A549 (cell line): ENCODE results near the gene IPP. TPM values are rescaled to one million over a fixed set of nuclear protein-coding genes. Genes with fewer than 3 reads are reported as not detected.

Source experiments
- ATAC-seq, 2 experiments: fragments of 200-7000 bp in 1 of 2; fragments of >200 bp in 1 of 2; cut with Nextera tagmentation in 1 of 2; cut with Tn5 transposase in 1 of 2; 3 replicates each; pipeline versions ENCODE4 v1.8.0 to v1.9.1; 2018 to 2020; ENCODE audit warnings: mild to moderate bottlenecking in 1 of 2, moderate library complexity in 1 of 2
- CTCF ChIA-PET: fragments of 300-600 bp; sonication (Branson Sonifier 250); formaldehyde crosslinking; extraction: SDS; loops from one replicate; lab custom pipeline; 2021; ENCODE audit warnings: antibody characterized with exemption, inconsistent platforms; lab: Yijun Ruan, JAX
- POLR2A ChIA-PET: fragments of 350-600 bp; formaldehyde crosslinking; extraction: SDS; loops from one replicate; lab custom pipeline; 2021; ENCODE audit warnings: antibody characterized with exemption, inconsistent platforms; lab: Yijun Ruan, JAX
- DNase-seq, 2 experiments: peaks; one replicate each; pipeline versions ENCODE4 v3.0.0 to v3.0.0-alpha.2; 2011 to 2016; ENCODE audit warnings: low read depth in 1 of 2, low spot score in 1 of 2
- FAIRE-seq: peaks from 2 replicates; lab custom pipeline; 2011; peaks lifted over from hg19 to GRCh38; lab: Jason Lieb, UNC
- H3K27ac ChIP-seq, 2 experiments: fragments of >200 bp; sonication (Bioruptor Twin); formaldehyde crosslinking; 3 replicates each; pipeline ENCODE4 v1.5.1; 2016 to 2017
- H3K4me1 ChIP-seq: fragments of >200 bp; sonication (Bioruptor Twin); formaldehyde crosslinking; 3 replicates; pipeline ENCODE4 v1.6.1; 2016
- H3K4me2 ChIP-seq: fragments of >200 bp; sonication (Bioruptor Twin); formaldehyde crosslinking; 3 replicates; pipeline ENCODE4 v1.6.1; 2016
- H3K4me3 ChIP-seq: fragments of >200 bp; sonication (Bioruptor Twin); formaldehyde crosslinking; 3 replicates; pipeline ENCODE4 v1.5.1; 2016
- H3K9me3 ChIP-seq: fragments of >200 bp; sonication (Bioruptor Twin); formaldehyde crosslinking; 3 replicates; pipeline ENCODE4 v1.6.1; 2016
- CBX2 ChIP-seq: fragments of 200-600 bp; sonication (generic); IDR thresholded peaks from 2 replicates; pipeline ENCODE4 v1.6.1; 2016; ENCODE audit warnings: low read depth, mild to moderate bottlenecking, borderline replicate concordance
- CBX8 ChIP-seq: fragments of 200-600 bp; sonication (generic); IDR thresholded peaks from 2 replicates; pipeline ENCODE4 v1.6.1; 2016
- EHF ChIP-seq: fragments of 250-450 bp; sonication (Bioruptor Pico); IDR thresholded peaks from 2 replicates; pipeline ENCODE4 v1.5.0; 2020; ENCODE audit warnings: mild to moderate bottlenecking
- EHMT2 ChIP-seq: fragments of 200-600 bp; sonication (generic); IDR thresholded peaks from 2 replicates; pipeline ENCODE4 v1.6.1; 2016; ENCODE audit warnings: antibody characterized with exemption, low read depth, mild to moderate bottlenecking, moderate library complexity
- ELK1 ChIP-seq: fragments of 150-350 bp; IDR thresholded peaks from 2 replicates; pipeline ENCODE4 v1.6.1; 2014; ENCODE audit warnings: low read depth, mild to moderate bottlenecking, low read length
- FOSB ChIP-seq: fragments of 250-450 bp; sonication (Bioruptor Pico); IDR thresholded peaks from 2 replicates; pipeline ENCODE4 v1.5.0; 2020; ENCODE audit warnings: mild to moderate bottlenecking, moderate library complexity
- HDAC2 ChIP-seq: fragments of 200-600 bp; sonication (generic); IDR thresholded peaks from 2 replicates; pipeline ENCODE4 v1.6.1; 2016
- HEYL ChIP-seq: fragments of 250-450 bp; sonication (Bioruptor Pico); IDR thresholded peaks from 2 replicates; pipeline ENCODE4 v1.8.0; 2021; ENCODE audit warnings: mild to moderate bottlenecking, moderate library complexity
- HMGXB4 ChIP-seq: fragments of 250-450 bp; sonication (Bioruptor Pico); IDR thresholded peaks from 2 replicates; pipeline ENCODE4 v1.5.0; 2021; ENCODE audit warnings: mild to moderate bottlenecking, moderate library complexity, borderline replicate concordance
- HOXA7 ChIP-seq: fragments of 250-450 bp; sonication (Bioruptor Pico); IDR thresholded peaks from 2 replicates; pipeline ENCODE4 v1.5.0; 2020; ENCODE audit warnings: mild to moderate bottlenecking, moderate library complexity
- HOXB13 ChIP-seq: fragments of 250-450 bp; sonication (Bioruptor Pico); IDR thresholded peaks from 2 replicates; pipeline ENCODE4 v1.5.0; 2020; ENCODE audit warnings: low read depth, mild to moderate bottlenecking, moderate library complexity
- HOXB5 ChIP-seq: fragments of 250-450 bp; sonication (Bioruptor Pico); IDR thresholded peaks from 2 replicates; pipeline ENCODE4 v1.5.0; 2020; ENCODE audit warnings: mild to moderate bottlenecking, moderate library complexity
- KDM1A ChIP-seq: fragments of 200-600 bp; sonication (generic); IDR thresholded peaks from 2 replicates; pipeline ENCODE4 v1.6.1; 2016; ENCODE audit warnings: low read depth, mild to moderate bottlenecking
- KDM5A ChIP-seq: fragments of 200-600 bp; sonication (generic); IDR thresholded peaks from 2 replicates; pipeline ENCODE4 v1.6.1; 2016; ENCODE audit warnings: antibody characterized with exemption, mild to moderate bottlenecking
- MAFK ChIP-seq: fragments of 450-650 bp; IDR thresholded peaks from 2 replicates; pipeline ENCODE4 v1.6.1; 2014; ENCODE audit not compliant: partially characterized antibody
- MAZ ChIP-seq: fragments of 150-350 bp; IDR thresholded peaks from 2 replicates; pipeline ENCODE4 v1.6.1; 2014; ENCODE audit warnings: antibody characterized with exemption, low read depth, low read length, borderline replicate concordance
- MYC ChIP-seq: IDR thresholded peaks from 2 replicates; pipeline ENCODE4 v1.6.1; 2012; ENCODE audit warnings: mild to moderate bottlenecking, inconsistent platforms, low read length, improper control_type of control experiment, borderline replicate concordance
- NFE2L2 ChIP-seq: fragments of 150-350 bp; conservative IDR thresholded peaks from 2 replicates; pipeline ENCODE4 v1.6.1; 2014; ENCODE audit warnings: low read length
- PBX3 ChIP-seq: IDR thresholded peaks from 2 replicates; pipeline ENCODE4 v1.6.1; 2012
- PHF8 ChIP-seq: fragments of 200-600 bp; sonication (generic); IDR thresholded peaks from 2 replicates; pipeline ENCODE4 v1.6.1; 2016; ENCODE audit warnings: low read depth, mild to moderate bottlenecking, antibody characterized with exemption, moderate library complexity, borderline replicate concordance
- POLR2A ChIP-seq: IDR thresholded peaks from 2 replicates; pipeline ENCODE4 v1.6.1; 2012; ENCODE audit warnings: mild to moderate bottlenecking, low read length
- POLR2AphosphoS2 ChIP-seq: conservative IDR thresholded peaks from 2 replicates; pipeline ENCODE4 v1.6.1; 2012; ENCODE audit warnings: low read length, improper control_type of control experiment, inconsistent platforms
- RARB ChIP-seq: fragments of 250-450 bp; sonication (Bioruptor Pico); IDR thresholded peaks from 2 replicates; pipeline ENCODE4 v1.8.0; 2021; ENCODE audit warnings: mild to moderate bottlenecking, moderate library complexity
- RCOR1 ChIP-seq: fragments of 150-350 bp; IDR thresholded peaks from 2 replicates; pipeline ENCODE4 v1.6.1; 2014; ENCODE audit warnings: antibody characterized with exemption, low read length, low read depth
- RFX5 ChIP-seq: fragments of 450-650 bp; IDR thresholded peaks from 2 replicates; pipeline ENCODE4 v1.7.1; 2014; ENCODE audit warnings: antibody characterized with exemption, mild to moderate bottlenecking, moderate library complexity
- TFCP2L1 ChIP-seq: fragments of 250-450 bp; sonication (Bioruptor Pico); IDR thresholded peaks from 2 replicates; pipeline ENCODE4 v1.5.0; 2021; ENCODE audit warnings: mild to moderate bottlenecking
- ZFP36 ChIP-seq: fragments of 450-650 bp; IDR thresholded peaks from 2 replicates; pipeline ENCODE4 v1.6.1; 2014; ENCODE audit warnings: borderline replicate concordance; ENCODE audit not compliant: partially characterized antibody
- ZNF302 ChIP-seq: fragments of 250-450 bp; sonication (Bioruptor Pico); IDR thresholded peaks from 2 replicates; pipeline ENCODE4 v1.9.0; 2021; ENCODE audit warnings: inconsistent platforms, mild to moderate bottlenecking, moderate library complexity
- ZSCAN20 ChIP-seq: fragments of 250-450 bp; sonication (Bioruptor Pico); IDR thresholded peaks from 2 replicates; pipeline ENCODE4 v1.8.0; 2022; ENCODE audit warnings: mild to moderate bottlenecking, moderate library complexity
- WGBS: methylation state at CpG from one replicate; pipeline ENCODE4 v1.1.6; 2017; ENCODE audit errors: missing lambda C conversion rate; 5-methylcytosine and 5-hydroxymethylcytosine counted together
- polyA plus RNA-seq, 4 experiments: library from polyadenylated mRNA; depleted of rRNA in 3 of 4; stranded (reverse); fragments of >200 nt; fragmentation: RNase III in 1 of 4; extraction: RNeasy Plus Mini Kit Qiagen cat#74134 plus additional on column Dnase treatment in 1 of 4; gene quantifications; 2 replicates in 3 of 4; 3 replicates in 1 of 4; pipeline ENCODE4 v1.2.3, GENCODE V29; 2011 to 2017

IPP gene
- polyA plus RNA-seq, 2 of the 4 experiments (the other 2 are of a cell fraction) = 7.6 to 11.9 TPM

- H3K4me3 ChIP-seq = no peak overlapping the region
- H3K4me2 ChIP-seq = no peak overlapping the region
- H3K9me3 ChIP-seq = no peaks in the 10 kb centered on the region
- ChIA-PET POLR2A (no interaction called here), CTCF (no interaction called here)
- no peak for FAIRE-seq
- TF ChIP-seq ELK1 = no peak
- TF ChIP-seq HDAC2 = no peak
- TF ChIP-seq HOXB13 (CRISPR knock-in tag) = no peak
- TF ChIP-seq POLR2A = no peak
- TF ChIP-seq CBX2 = no peak
- TF ChIP-seq PBX3 = no peak
- TF ChIP-seq KDM1A = no peak
- TF ChIP-seq MAFK = no peak
- TF ChIP-seq HMGXB4 (CRISPR knock-in tag) = no peak
- no peak for TF ChIP-seq ZFP36
- TF ChIP-seq CBX8 = no peak
- no peak for TF ChIP-seq HOXA7 (CRISPR knock-in tag)
- no peak for TF ChIP-seq ZSCAN20 (CRISPR knock-in tag)
- TF ChIP-seq HEYL (CRISPR knock-in tag) = no peak
- no peak for TF ChIP-seq POLR2AphosphoS2
- TF ChIP-seq ZNF302 (CRISPR knock-in tag) = no peak
- no peak for TF ChIP-seq EHMT2
- DNase-seq = no peak
- WGBS = 57% methylated on average over 4 of the region's 4 CpGs
- H3K27ac ChIP-seq = no peak overlapping the region
- no peaks in the 10 kb centered on the region for H3K4me1 ChIP-seq
- no peak for ATAC-seq
Observed at GRCh38 chr1:45787905-45788304, 37.5 kb upstream of the IPP start.

- DNase-seq (no peak), FAIRE-seq (no peak), ATAC-seq (no peak)
- CTCF ChIA-PET = no interaction called here
- no peak overlapping the region for H3K27ac ChIP-seq
- H3K9me3 ChIP-seq = no peaks in the 10 kb centered on the region
- H3K4me1 ChIP-seq = no peaks in the 10 kb centered on the region
- H3K4me2 ChIP-seq = no peak overlapping the region
- POLR2A ChIA-PET = no interaction called here
- 63% methylated on average over 4 of the region's 4 CpGs for WGBS
- TF ChIP-seq NFE2L2 = no peak
- no peak for TF ChIP-seq FOSB
- TF ChIP-seq RFX5 = no peak
- TF ChIP-seq RCOR1 = no peak
- no peak for TF ChIP-seq KDM5A
- TF ChIP-seq ZFP36 = no peak
- TF ChIP-seq ZNF302 (CRISPR knock-in tag) = no peak
- TF ChIP-seq PHF8 = no peak
- TF ChIP-seq TFCP2L1 (CRISPR knock-in tag) = no peak
- no peak for TF ChIP-seq HOXB13 (CRISPR knock-in tag)
- TF ChIP-seq RARB (CRISPR knock-in tag) = no peak
- TF ChIP-seq EHMT2 = no peak
- TF ChIP-seq MAZ = no peak
- no peak for TF ChIP-seq MYC
- TF ChIP-seq POLR2AphosphoS2 = no peak
- TF ChIP-seq HOXB5 (CRISPR knock-in tag) = no peak
- no peak for TF ChIP-seq EHF
- H3K4me3 ChIP-seq = no peak overlapping the region
Observed at GRCh38 chr1:45785583-45785982, 35.1 kb upstream of the IPP start.
